Left lung (tissue), 10 donors: ENCODE data around the gene GALNT2. TPM values are rescaled to one million over a fixed set of nuclear protein-coding genes. Genes with fewer than 3 reads are reported as not detected.
A peak's percentile ranks its signal among the peaks of the same experiment; 100 is the strongest.

Source experiments
- ATAC-seq: fragments of 200-7000 bp; cut with Tn5 transposase; one replicate; pipeline ENCODE4 v1.9.1; 2020; ENCODE audit warnings: moderate library complexity
- DNase-seq, 4 donors: peaks; one replicate each; pipeline ENCODE4 v3.0.0-alpha.2; 2013 to 2020
- H3K27ac ChIP-seq, 2 donors: fragments of 200-600 bp; sonication (generic) in 1 of 2; one replicate each; pipeline versions ENCODE4 v1.5.0 to v1.8.0; 2020 to 2021
- H3K27me3 ChIP-seq, 2 donors: fragments of 200-600 bp; sonication (generic) in 1 of 2; one replicate each; pipeline versions ENCODE4 v1.5.0 to v1.8.0; 2020 to 2021
- H3K36me3 ChIP-seq, 2 donors: fragments of 200-600 bp; sonication (generic) in 1 of 2; one replicate each; pipeline versions ENCODE4 v1.5.0 to v1.8.0; 2020 to 2021
- H3K4me1 ChIP-seq, 2 donors: fragments of 200-600 bp; one replicate each; pipeline ENCODE4 v1.8.0; 2021
- H3K4me3 ChIP-seq, 2 donors: fragments of 200-600 bp; sonication (generic) in 1 of 2; one replicate each; pipeline versions ENCODE4 v1.5.0 to v1.8.0; 2020 to 2021; ENCODE audit warnings: mild to moderate bottlenecking in 1 of 2
- H3K9me3 ChIP-seq, 2 donors: fragments of 200-600 bp; sonication (generic) in 1 of 2; one replicate each; pipeline versions ENCODE4 v1.5.0 to v1.8.0; 2020 to 2021
- CTCF ChIP-seq, 2 donors: fragments of 200-600 bp; sonication (generic) in 1 of 2; IDR thresholded peaks; one replicate each; pipeline versions ENCODE4 v1.5.0 to v1.8.0; 2021; ENCODE audit warnings: antibody characterized with exemption in 2 of 2
- intact Hi-C, 2 donors: fragments of 100-400 bp; cut with DNase I; formaldehyde crosslinking; loops; one replicate each; pipeline versions ENCODE4 v1.11.2 to v1.14.2; 2022
- polyA plus RNA-seq, 6 donors: library from polyadenylated mRNA; unstranded; fragments of 120-200 nt; gene quantifications; one replicate each; pipeline ENCODE4 v1.2.1, GENCODE V29; 2013; ENCODE audit not compliant: insufficient read length in 6 of 6
- total RNA-seq, 2 donors: library from RNA; stranded (reverse); fragmentation: NEBNext Ultra II Directional; extraction: Animal tissue kit (Norgen Biotek cat#: 25700); gene quantifications; one replicate each; pipeline ENCODE4 v1.2.1, GENCODE V29; 2021
- donor health status: DM: no; HTN: yes; CAD: no.
- donor health status: DM: no; HTN: no; CAD: no.

Gene GALNT2
- total and polyA plus RNA-seq, 8 donors, result 27.6 to 114 (median 40.0) TPM

- Histone ChIP-seq H3K27ac (no peak overlapping the region), H3K4me3 (no peak overlapping the region), H3K9me3 (no peaks in the 10 kb centered on the region), H3K36me3 (peaks cover 0 to 9% of the 10 kb centered on the region in 2 donors), H3K4me1 (peaks cover 24 to 59% of the 10 kb centered on the region in 2 donors), H3K27me3 (no peaks in the 10 kb centered on the region)
- intact Hi-C loops, result no loop called here
- ATAC-seq (peak; percentile 6), DNase-seq (no peak)
- no peak for TF ChIP-seq CTCF (IDR thresholded peaks at IDR 0.05)
Observed at GRCh38 chr1:230087028-230087716, 20.1 kb downstream of the GALNT2 start.

- Histone ChIP-seq H3K27ac (no peak overlapping the region), H3K36me3 (peaks cover 0 to 9% of the 10 kb centered on the region in 2 donors), H3K4me1 (peaks cover 24 to 59% of the 10 kb centered on the region in 2 donors), H3K4me3 (no peak overlapping the region), H3K27me3 (no peaks in the 10 kb centered on the region), H3K9me3 (no peaks in the 10 kb centered on the region)
- ATAC-seq (no peak), DNase-seq (no peak)
- no peak for TF ChIP-seq CTCF (IDR thresholded peaks at IDR 0.05)
- intact Hi-C loops, result no loop called here
Observed at GRCh38 chr1:230087717-230088105, 20.7 kb downstream of the GALNT2 start.

- Histone ChIP-seq H3K4me1 (peaks cover 10 to 42% of the 10 kb centered on the region in 2 donors), H3K27me3 (no peaks in the 10 kb centered on the region), H3K4me3 (no peak overlapping the region), H3K27ac (no peak overlapping the region), H3K9me3 (no peaks in the 10 kb centered on the region), H3K36me3 (peaks cover 0 to 13% of the 10 kb centered on the region in 2 donors)
- TF ChIP-seq CTCF (IDR thresholded peaks at IDR 0.05), result no peak
- DNase-seq (no peak), ATAC-seq (peak; percentile 46)
- intact Hi-C loops, result no loop called here
Observed at GRCh38 chr1:230090194-230090711, 23.2 kb downstream of the GALNT2 start.

- intact Hi-C loops, result no loop called here
- no peak for DNase-seq
- ATAC-seq, result no peak
- TF ChIP-seq CTCF (IDR thresholded peaks at IDR 0.05), result no peak
- H3K4me3 ChIP-seq, result no peak overlapping the region
- peaks cover 3 to 29% of the 10 kb centered on the region in 2 donors for H3K4me1 ChIP-seq
- no peak overlapping the region for H3K27ac ChIP-seq
- H3K27me3 ChIP-seq, result no peaks in the 10 kb centered on the region
- H3K36me3 ChIP-seq, result peaks cover 0 to 13% of the 10 kb centered on the region in 2 donors
- no peaks in the 10 kb centered on the region for H3K9me3 ChIP-seq
Observed at GRCh38 chr1:230091473-230092231, 24.6 kb downstream of the GALNT2 start.

- ATAC-seq, result no peak
- Histone ChIP-seq H3K27ac (no peak overlapping the region), H3K4me1 (peaks cover 3 to 11% of the 10 kb centered on the region in 2 donors), H3K27me3 (no peaks in the 10 kb centered on the region), H3K4me3 (no peak overlapping the region), H3K9me3 (no peaks in the 10 kb centered on the region), H3K36me3 (peaks cover 0 to 13% of the 10 kb centered on the region in 2 donors)
- DNase-seq, result no peak
- no peak for TF ChIP-seq CTCF (IDR thresholded peaks at IDR 0.05)
- intact Hi-C loops, result no loop called here
Observed at GRCh38 chr1:230094746-230095145, 27.7 kb downstream of the GALNT2 start.
